ENCODE data around the gene GRIN3B. TPM values are rescaled to one million over a fixed set of nuclear protein-coding genes. Genes with fewer than 3 reads are reported as not detected.

GRIN3B gene
- total and polyA plus RNA-seq, 9 of the 15 experiments (the other 6 are each of a cell fraction or from before 2014, with no cell fraction given) = 0.06 to 0.95 (median 0.19) TPM; not detected in 6

DNA sequence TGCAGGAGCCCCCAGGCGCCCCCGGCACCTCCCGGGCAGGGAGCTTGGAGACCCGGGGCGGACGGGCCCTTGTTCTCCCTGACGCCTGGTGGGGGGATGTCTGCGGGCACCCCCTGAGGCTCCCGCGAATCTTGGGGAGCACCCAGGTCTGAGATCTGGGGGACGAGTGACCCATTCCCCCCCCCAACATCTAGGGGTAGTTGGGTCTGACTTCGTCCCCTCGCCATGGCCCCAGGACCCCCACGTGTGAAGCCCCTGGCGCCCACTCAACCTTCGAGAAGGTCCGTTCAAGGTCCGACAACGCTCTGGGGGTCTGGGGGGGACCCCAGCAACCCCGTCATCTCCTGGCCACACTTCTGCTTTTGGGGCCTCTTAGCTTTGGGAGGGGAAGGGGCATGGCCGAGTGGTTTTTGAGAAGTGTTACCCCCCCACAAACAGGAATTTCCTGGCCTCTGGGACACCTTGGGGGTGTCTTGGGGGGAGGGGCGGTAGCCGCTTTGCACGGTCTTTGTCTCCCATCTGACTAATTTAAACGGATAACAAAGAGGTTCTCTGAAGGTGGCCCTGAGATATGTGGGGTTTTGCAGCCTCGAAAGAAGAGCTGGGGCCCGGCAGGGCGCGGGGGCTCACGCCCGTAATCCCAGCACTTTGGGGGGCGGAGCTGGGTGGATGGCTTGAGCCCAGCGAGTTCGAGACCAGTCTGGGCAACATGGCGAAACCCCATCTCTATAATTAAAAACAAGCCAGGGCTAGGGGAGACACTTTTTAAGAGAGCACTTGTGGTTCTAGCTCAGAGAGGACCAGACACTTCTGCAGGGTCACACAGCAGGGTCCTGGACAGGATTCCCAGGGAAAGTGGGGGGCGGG, 26.8 kb downstream of the GRIN3B start (continued):
- TF ChIP-seq NCOR1 (IDR thresholded peaks at IDR 0.05) (no peak), PRPF4 (IDR thresholded peaks at IDR 0.05; ENCODE audit: insufficient read depth, low read depth, low read length, poor library complexity, severe bottlenecking) (no peak), ZNF717 (CRISPR knock-in tag; IDR thresholded peaks at IDR 0.05) (no peak), NKRF (IDR thresholded peaks at IDR 0.05; ENCODE audit: borderline replicate concordance) (peak; percentile 30; the same call in 1 of the 2 replicates), SMARCA5 (IDR thresholded peaks at IDR 0.05) (no peak), BRD9 (IDR thresholded peaks at IDR 0.05; ENCODE audit: low read depth, partially characterized antibody) (peak; percentile 16), KAT7 (CRISPR knock-in tag; IDR thresholded peaks at IDR 0.05; ENCODE audit: borderline replicate concordance) (no peak), ZNF253 (CRISPR knock-in tag; conservative IDR thresholded peaks at IDR 0.05) (no peak), OTX1 (CRISPR knock-in tag; IDR thresholded peaks at IDR 0.05) (no peak), ILF3 (IDR thresholded peaks at IDR 0.05; ENCODE audit: borderline replicate concordance) (no peak), PHF8 (IDR thresholded peaks at IDR 0.05; ENCODE audit: borderline replicate concordance, low read length) (no peak), SIN3A (IDR thresholded peaks at IDR 0.05; ENCODE audit: borderline replicate concordance in 2 of 2, control insufficient read depth in 1 of 2, low read depth in 2 of 2, low read length in 2 of 2) (peak in 1 of 2 experiments; percentile 18; a peak in 1 of 4 replicates), TARDBP (IDR thresholded peaks at IDR 0.05) (0 out of 2 replicates have a peak, but pooled peaks have one; percentile 5), PML (IDR thresholded peaks at IDR 0.05; ENCODE audit: low read length) (no peak), ZNF384 (IDR thresholded peaks at IDR 0.05; ENCODE audit: low read depth, low read length) (no peak), SMAD1 (IDR thresholded peaks at IDR 0.05; ENCODE audit: low read depth, low read length, partially characterized antibody) (peak; percentile 12), SMAD4 (CRISPR knock-in tag; conservative IDR thresholded peaks at IDR 0.05) (0 out of 2 replicates have a peak, but pooled peaks have one; percentile 1), FOS (IDR thresholded peaks at IDR 0.05; ENCODE audit: extremely low read depth, insufficient read length) (no peak), PREB (CRISPR knock-in tag; IDR thresholded peaks at IDR 0.05) (no peak), RBM15 (IDR thresholded peaks at IDR 0.05; ENCODE audit: insufficient read depth, low read length) (no peak)
- TF ChIP-seq, protein P1, sequence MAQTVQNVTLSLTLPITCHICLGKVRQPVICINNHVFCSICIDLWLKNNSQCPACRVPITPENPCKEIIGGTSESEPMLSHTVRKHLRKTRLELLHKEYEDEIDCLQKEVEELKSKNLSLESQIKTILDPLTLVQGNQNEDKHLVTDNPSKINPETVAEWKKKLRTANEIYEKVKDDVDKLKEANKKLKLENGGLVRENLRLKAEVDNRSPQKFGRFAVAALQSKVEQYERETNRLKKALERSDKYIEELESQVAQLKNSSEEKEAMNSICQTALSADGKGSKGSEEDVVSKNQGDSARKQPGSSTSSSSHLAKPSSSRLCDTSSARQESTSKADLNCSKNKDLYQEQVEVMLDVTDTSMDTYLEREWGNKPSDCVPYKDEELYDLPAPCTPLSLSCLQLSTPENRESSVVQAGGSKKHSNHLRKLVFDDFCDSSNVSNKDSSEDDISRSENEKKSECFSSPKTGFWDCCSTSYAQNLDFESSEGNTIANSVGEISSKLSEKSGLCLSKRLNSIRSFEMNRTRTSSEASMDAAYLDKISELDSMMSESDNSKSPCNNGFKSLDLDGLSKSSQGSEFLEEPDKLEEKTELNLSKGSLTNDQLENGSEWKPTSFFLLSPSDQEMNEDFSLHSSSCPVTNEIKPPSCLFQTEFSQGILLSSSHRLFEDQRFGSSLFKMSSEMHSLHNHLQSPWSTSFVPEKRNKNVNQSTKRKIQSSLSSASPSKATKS (CRISPR knock-in tag; IDR thresholded peaks at IDR 0.05) = no peak
- TF ChIP-seq, protein P2, sequence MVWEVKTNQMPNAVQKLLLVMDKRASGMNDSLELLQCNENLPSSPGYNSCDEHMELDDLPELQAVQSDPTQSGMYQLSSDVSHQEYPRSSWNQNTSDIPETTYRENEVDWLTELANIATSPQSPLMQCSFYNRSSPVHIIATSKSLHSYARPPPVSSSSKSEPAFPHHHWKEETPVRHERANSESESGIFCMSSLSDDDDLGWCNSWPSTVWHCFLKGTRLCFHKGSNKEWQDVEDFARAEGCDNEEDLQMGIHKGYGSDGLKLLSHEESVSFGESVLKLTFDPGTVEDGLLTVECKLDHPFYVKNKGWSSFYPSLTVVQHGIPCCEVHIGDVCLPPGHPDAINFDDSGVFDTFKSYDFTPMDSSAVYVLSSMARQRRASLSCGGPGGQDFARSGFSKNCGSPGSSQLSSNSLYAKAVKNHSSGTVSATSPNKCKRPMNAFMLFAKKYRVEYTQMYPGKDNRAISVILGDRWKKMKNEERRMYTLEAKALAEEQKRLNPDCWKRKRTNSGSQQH (CRISPR knock-in tag; IDR thresholded peaks at IDR 0.05) = no peak

All from K562 (cell line).